NCI-H2081 treated with DMSO at 0.1 percent for 48 hours (cell line): ENCODE results near the gene PLEKHA5.
"Not testable (repeated sequence)": the region's sequence is repeated elsewhere in the genome, so short reads cannot be mapped to it uniquely, and the experiment has no call there.

Experiments
- DNase-seq: peaks from one replicate; lab custom pipeline; 2025; lab: John Stamatoyannopoulos, UW

PLEKHA5 gene

GRCh38 chr12:19167708-19168107, 38.2 kb downstream of the PLEKHA5 start:
- no peak for DNase-seq

- no peak for DNase-seq
Observed at GRCh38 chr12:19168644-19169043, 39.1 kb downstream of the PLEKHA5 start.

DNA sequence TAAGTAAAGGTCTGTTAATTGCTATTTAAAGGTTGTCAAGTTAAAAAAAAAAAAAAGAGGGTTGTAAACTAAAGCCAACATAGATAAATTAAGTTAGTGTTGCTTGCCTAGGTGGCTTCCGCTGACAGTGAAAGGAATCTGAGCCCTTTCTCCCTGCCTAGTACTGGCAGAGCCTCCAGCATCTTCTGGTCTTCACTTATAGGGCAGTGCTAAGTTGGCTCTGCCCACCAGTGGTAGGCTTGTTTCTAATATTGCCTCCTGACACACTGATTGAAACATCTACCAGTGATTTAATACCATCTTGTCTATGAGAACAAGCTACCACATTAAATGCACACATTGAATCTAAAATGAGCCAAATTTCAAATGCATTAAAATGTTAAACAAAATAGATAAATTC, 39.7 kb downstream of the PLEKHA5 start:
- DNase-seq: no peak

DNA sequence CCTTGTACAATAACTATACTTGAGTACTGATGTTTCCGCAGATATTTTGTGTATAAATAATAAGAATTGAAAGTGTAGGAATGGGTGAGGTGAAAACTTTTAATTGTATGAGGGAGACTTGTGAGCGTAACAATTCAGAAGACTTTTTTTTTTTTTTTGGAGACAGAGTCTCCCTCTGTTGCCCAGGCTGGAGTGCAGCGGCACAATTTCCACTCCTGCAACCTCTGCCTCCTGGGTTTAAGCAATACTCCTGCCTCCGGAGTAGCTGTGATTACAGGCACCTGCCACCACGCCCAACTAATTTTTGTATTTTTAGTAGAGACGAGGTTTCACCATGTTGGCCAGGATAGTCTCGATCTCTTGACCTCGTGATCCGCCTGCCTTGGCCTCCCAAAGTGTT, 40.8 kb downstream of the PLEKHA5 start:
- DNase-seq: not testable (repeated sequence)

DNA sequence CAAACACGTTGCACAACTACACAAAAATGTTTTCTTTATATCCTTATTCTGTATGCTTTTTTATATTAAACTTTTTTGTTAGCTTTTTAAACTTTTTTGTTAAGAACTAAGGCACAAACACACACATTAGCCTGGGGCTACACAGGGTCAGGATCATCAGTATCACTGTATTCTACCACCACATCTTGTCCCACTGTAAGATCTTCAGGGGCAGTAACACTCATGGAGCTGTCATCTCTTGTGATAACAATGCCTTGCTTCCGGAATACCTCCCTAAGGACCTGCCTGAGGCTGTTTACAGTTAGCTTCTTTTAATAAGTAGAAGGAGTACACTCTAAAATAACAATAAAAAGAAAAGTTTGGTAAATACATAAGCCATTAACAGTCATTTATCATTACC, 42.2 kb downstream of the PLEKHA5 start:
- no peak for DNase-seq

DNA sequence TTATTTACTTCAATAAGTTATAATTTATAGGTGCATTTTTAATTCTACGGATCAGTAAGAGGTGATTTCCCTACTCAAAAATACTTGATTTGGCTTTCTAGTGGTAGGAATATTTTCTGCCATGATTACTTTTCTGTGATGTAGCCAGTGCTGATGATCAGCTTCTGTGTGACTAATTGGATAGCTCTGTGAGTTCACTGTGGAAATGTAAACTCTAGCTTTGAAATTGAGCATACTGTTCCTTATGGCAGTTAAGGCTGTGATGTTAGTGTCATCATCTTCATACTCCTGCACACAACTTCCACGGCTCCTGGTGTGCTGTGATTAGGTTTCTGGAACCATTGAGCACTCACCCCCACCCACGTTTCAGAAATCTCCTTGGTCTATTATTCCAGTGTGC, 48.2 kb downstream of the PLEKHA5 start:
- no peak for DNase-seq

DNA sequence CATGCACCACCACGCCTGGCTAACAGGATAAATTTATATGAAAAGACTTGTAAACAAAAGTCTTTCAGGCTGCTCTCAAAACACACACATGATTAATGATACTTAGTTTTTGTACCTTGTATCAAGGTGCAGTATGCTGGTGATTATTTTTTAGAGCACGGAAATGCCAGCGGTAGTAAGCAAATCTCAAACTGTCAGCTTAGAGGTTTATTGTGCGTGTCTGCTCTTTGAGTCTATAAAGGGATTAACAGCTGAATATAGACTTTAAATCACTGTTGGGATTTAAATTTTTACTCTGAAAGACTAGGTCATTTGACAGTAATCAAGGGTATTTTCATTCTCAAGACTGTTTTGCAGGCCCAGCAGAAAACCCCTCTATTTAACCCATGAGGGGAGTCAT, 50.5 kb downstream of the PLEKHA5 start:
- DNase-seq: no peak

DNA sequence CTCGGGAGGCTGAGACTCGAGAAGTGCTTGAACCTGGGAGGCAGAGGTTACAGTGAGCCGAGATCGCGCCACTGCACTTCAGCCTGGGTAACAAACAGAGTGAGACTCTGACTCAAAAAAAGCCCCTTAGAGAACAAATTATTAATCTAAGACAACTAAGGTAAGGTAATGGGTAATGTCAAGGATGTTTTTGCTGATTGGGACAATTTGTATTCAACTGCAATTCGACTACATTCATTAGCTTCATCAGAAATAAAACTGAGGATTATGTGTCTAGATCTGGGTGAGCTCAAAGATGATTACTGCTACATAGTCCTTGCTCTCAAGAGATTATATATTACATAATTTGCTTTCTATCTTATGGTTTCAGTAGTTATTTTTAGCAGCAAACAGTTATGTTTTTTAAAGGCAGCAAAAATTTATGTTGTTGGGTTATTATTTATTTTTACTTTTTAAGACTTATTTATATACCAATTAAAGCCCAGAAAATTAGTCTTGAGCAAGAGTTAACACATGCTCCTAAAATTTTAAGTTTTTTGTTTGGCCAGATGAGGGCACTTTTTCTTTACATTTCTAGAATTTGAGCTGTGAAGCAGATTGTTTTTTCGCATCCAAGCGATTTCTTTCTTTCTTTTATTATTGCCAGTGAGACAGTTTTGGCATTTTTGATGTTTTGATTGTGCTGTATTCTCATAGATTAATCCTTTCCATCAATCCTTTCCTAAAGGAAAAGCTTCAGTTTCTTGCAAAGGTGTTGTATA, 52.3 kb downstream of the PLEKHA5 start:
- no peak for DNase-seq

GRCh38 chr12:19183121-19183838, 53.7 kb downstream of the PLEKHA5 start:
- no peak for DNase-seq

DNA sequence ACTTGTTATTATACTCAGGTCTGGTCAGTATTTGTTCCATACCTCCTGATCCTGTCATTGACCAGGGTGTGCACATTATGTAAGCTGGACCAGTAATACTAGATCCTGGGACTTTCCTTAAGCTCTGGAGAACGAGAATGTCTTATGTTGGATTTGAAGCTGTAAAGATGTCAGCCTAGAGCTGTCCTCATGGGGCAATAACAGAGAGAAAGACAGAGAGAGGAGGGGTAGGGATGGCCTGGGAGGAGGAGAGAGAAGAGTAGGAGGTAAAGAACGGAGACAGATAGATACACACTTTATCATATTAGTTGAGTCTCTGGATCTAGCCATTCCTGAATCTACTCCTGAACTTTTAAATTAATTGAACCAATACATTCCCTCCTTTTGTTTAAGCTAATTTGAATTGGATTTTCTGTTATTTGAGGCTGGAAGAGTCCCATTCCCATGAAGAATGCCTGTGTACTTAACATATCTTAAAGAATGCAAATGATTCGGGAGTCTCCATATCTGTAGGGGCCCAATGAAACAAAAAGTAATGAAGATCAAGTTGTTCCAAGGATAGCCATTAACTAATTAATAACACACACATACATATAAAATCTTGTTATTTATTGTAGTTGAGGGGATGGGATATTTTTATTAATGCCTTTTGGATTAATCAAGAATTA, 55.9 kb downstream of the PLEKHA5 start:
- DNase-seq: no peak

GRCh38 chr12:19186722-19187661, 57.5 kb downstream of the PLEKHA5 start:
- peak; percentile 31 for DNase-seq

DNA sequence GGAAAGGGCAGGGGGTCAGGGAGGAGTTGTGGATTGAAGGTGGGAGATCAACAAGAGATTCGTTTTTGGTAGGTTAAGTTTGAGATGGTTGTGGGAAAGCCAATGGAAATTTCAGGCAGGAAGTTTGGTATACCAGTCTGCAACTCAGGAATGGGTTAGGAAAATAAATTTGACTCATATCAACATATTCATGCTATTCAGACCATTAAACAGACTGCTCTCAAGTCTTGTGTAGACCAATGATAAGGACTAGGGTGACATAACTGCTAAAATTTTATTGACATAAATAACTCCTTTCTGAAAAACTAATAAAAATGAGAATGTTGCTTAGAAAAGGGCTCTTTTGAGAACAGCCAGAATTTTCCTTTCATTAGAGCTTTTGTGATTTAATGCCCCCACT, 60.0 kb downstream of the PLEKHA5 start:
- DNase-seq: no peak

GRCh38 chr12:19190292-19191031, 60.9 kb downstream of the PLEKHA5 start:
- DNase-seq: no peak

DNA sequence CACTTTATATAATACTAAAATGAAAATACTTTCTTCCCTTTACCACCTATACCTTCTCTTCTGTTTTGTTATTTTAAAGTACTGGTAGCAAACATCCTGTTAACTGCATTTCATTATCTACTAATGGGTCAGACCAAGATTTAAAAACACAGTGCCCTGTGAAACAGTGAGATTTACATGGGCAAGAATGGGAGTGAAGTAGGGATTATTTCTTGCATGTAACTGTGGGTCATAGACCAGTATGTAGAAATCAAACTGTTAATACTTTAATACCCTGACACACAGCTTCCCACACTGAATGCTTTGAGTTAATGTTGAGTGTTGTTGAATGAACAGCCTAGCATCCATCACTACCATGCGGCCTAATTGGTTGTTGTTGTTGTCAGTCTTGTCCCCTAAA, 61.6 kb downstream of the PLEKHA5 start:
- DNase-seq: no peak

GRCh38 chr12:19191563-19191962, 62.0 kb downstream of the PLEKHA5 start:
- DNase-seq: no peak

GRCh38 chr12:19192710-19193109, 63.2 kb downstream of the PLEKHA5 start:
- no peak for DNase-seq

DNA sequence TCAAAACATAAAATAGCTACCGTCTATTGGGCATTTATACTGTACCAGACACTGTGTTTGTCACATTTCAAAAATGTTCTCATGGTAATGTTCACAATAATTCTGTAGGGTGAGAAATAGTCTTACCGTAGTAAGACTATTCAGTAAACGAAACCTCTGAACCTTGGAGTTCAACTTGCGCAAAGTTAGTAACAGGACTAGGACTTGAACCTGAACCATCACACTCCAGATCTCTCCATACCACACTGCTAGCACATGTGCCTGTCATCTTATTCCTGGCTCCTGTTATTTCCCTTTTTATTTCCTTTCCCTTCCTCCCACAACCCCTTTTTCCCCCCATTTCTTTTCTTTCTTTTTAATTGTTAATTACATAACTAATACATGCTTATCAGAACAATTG, 65.4 kb downstream of the PLEKHA5 start:
- no peak for DNase-seq

DNA sequence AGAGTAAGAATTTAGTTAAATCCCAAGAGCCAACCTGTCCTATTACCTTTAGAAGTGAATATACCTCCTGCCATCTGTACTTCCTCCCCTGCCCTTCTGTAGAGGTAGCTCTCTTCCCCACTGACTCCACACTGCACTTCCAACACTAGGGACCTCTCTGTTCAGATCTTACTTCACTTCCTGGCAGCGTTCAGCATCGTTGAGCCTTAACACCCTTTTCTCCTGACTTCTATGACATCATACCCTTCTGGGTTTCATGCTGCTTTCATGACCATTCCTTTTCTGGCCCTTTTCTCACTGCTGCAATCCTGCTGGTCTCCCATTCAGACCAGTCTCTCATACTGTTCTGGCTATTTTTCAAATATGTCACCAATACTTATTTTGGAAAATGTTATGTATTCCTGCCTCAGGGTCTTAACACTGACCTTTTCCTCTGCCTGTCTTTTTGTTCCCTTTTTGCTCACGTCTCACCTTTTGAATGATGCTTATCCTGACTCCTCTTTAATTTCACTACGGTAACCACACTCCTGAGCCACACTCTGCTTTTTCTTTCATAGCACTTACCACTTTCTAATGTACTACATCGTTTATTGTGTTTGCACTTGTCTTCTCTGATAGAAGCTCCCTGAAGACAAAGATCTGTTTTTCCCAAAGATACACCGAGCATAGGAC, 67.6 kb downstream of the PLEKHA5 start:
- no peak for DNase-seq

DNA sequence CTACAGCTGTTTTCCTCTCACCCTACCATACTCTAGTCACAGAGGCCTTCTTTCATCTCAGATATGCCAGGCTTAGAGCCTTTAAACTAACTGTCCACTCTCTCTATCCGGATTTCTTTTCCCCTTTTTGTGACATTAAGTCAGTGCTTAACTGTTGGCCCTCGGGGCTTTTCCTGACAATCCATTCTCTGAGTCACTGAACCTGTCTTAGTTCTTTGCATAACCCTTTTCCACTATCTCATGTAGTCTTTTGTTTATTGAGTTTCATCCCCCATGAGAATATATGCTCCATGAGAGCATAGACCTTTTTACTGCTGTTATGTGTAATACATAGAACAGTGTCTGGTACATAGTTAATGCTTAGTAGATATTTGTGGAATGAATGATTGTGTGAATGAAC, 68.7 kb downstream of the PLEKHA5 start:
- no peak for DNase-seq

DNA sequence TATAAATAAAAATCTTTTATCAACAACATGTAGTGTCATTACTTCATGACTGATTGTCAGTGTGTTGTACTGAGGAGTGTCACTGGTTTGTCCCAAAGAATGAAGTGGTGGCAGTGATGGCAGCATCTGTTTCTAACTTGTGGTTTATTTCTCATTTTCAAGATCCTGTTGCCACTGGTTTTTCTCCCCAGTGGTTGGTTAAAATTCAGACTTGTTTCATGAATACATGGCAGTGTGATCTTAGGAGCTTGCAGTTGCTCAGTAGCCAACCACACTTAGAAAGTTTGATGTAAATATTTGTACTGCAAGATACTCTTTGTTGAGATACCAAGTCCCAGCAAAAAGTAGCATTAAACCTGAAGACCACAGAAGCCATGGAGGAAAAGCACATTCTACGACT, 69.8 kb downstream of the PLEKHA5 start:
- no peak for DNase-seq

DNA sequence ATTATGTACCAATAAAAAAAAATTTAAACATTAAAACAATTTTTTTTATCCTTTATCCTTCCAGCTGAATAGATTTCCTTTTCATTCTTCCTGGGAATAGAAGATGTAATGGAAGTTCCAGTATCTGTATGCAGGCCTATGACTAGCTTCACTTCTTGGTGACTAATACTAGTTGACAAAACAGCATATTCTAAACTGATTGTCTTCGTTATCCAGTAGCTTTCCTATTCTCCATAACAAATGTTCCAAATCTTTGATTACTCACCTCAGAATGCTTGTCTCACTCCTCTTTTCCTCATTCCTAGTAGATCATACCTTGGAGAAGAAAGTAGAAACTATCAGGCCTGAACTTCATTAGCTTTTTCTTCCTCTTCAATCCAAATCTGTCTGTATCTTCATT, 70.7 kb downstream of the PLEKHA5 start:
- DNase-seq: no peak
